SK-N-SH treated with all-trans-retinoic acid at 6 μM for 48 hours (cell line): ENCODE data around the gene SLC13A5.

ENCODE experiments used
- ARNTL ChIP-seq: fragments of 450-650 bp; formaldehyde crosslinking; IDR thresholded peaks from 2 replicates; pipeline ENCODE4 v1.5.0; 2020; ENCODE audit warnings: low read depth, mild to moderate bottlenecking, moderate library complexity, borderline replicate concordance
- CREB5 ChIP-seq: fragments of 250-450 bp; sonication (Bioruptor Pico); IDR thresholded peaks from 2 replicates; pipeline ENCODE4 v1.5.1; 2020; ENCODE audit warnings: low read depth, mild to moderate bottlenecking, moderate library complexity
- CSDC2 ChIP-seq: fragments of 250-450 bp; sonication (Bioruptor Pico); IDR thresholded peaks from 2 replicates; pipeline ENCODE4 v1.5.0; 2020; ENCODE audit warnings: mild to moderate bottlenecking, moderate library complexity
- GLIS3 ChIP-seq: fragments of 250-450 bp; sonication (Bioruptor Pico); IDR thresholded peaks from 2 replicates; pipeline ENCODE4 v1.5.0; 2020; ENCODE audit warnings: mild to moderate bottlenecking, moderate library complexity
- OSR1 ChIP-seq: fragments of 250-450 bp; sonication (Bioruptor Pico); IDR thresholded peaks from 2 replicates; pipeline ENCODE4 v1.8.0; 2022; ENCODE audit warnings: moderate library complexity, mild to moderate bottlenecking, inconsistent platforms
- PATZ1 ChIP-seq: fragments of 250-450 bp; sonication (Bioruptor Pico); IDR thresholded peaks from 2 replicates; pipeline ENCODE4 v1.8.0; 2020; ENCODE audit warnings: mild to moderate bottlenecking, moderate library complexity, borderline replicate concordance
- RARB ChIP-seq: fragments of 250-450 bp; sonication (Bioruptor Pico); IDR thresholded peaks from 2 replicates; pipeline ENCODE4 v1.8.0; 2021; ENCODE audit warnings: mild to moderate bottlenecking, moderate library complexity
- SNAI2 ChIP-seq: fragments of 250-450 bp; sonication (Bioruptor Pico); IDR thresholded peaks from 2 replicates; pipeline ENCODE4 v1.5.0; 2020; ENCODE audit warnings: mild to moderate bottlenecking, moderate library complexity
- TSHZ2 ChIP-seq: fragments of 250-450 bp; sonication (Bioruptor Pico); IDR thresholded peaks from 2 replicates; pipeline ENCODE4 v1.5.0; 2020; ENCODE audit warnings: mild to moderate bottlenecking, moderate library complexity
- ZFP3 ChIP-seq: fragments of 250-450 bp; sonication (Bioruptor Pico); IDR thresholded peaks from 2 replicates; pipeline ENCODE4 v1.5.0; 2020; ENCODE audit warnings: mild to moderate bottlenecking, moderate library complexity
- ZFP30 ChIP-seq: fragments of 450-650 bp; formaldehyde crosslinking; IDR thresholded peaks from 2 replicates; pipeline ENCODE4 v1.5.0; 2022; ENCODE audit warnings: mild to moderate bottlenecking, moderate library complexity
- ZNF565 ChIP-seq: fragments of 450-650 bp; formaldehyde crosslinking; conservative IDR thresholded peaks from 2 replicates; pipeline ENCODE4 v1.5.0; 2020; ENCODE audit warnings: low read depth, mild to moderate bottlenecking, moderate library complexity
- ZNF70 ChIP-seq: fragments of 450-650 bp; formaldehyde crosslinking; IDR thresholded peaks from 2 replicates; pipeline ENCODE4 v1.5.0; 2020; ENCODE audit warnings: mild to moderate bottlenecking, moderate library complexity
- ZNF8 ChIP-seq: fragments of 450-650 bp; formaldehyde crosslinking; IDR thresholded peaks from 2 replicates; pipeline ENCODE4 v1.5.0; 2020; ENCODE audit warnings: mild to moderate bottlenecking, moderate library complexity

GRCh38 chr17:6702567-6703215 lies 10.5 kb downstream of the SLC13A5 start:
- TF ChIP-seq TSHZ2 (CRISPR knock-in tag) (no peak), CREB5 (no peak), SNAI2 (CRISPR knock-in tag) (no peak), RARB (CRISPR knock-in tag) (no peak), ZFP30 (CRISPR knock-in tag) (no peak), ZNF70 (CRISPR knock-in tag) (no peak), PATZ1 (CRISPR knock-in tag) (no peak), ZFP3 (CRISPR knock-in tag) (no peak), ZNF565 (CRISPR knock-in tag) (no peak), CSDC2 (CRISPR knock-in tag) (no peak), ARNTL (CRISPR knock-in tag) (no peak), GLIS3 (CRISPR knock-in tag) (no peak), OSR1 (CRISPR knock-in tag) (no peak), ZNF8 (no peak)
